Ishikawa (cell line): ENCODE results near the gene PZP.

Experiments used
- CEBPB ChIP-seq: IDR thresholded peaks from 2 replicates; pipeline ENCODE4 v1.6.1; 2012
- CREB1 ChIP-seq: IDR thresholded peaks from 2 replicates; pipeline ENCODE4 v1.6.1; 2012; ENCODE audit warnings: low read depth
- EP300 ChIP-seq: IDR thresholded peaks from 2 replicates; pipeline ENCODE4 v1.6.1; 2012; ENCODE audit warnings: borderline replicate concordance
- REST ChIP-seq: IDR thresholded peaks from 2 replicates; pipeline ENCODE4 v1.6.1; 2012; ENCODE audit warnings: low read depth, mild to moderate bottlenecking
- TAF1 ChIP-seq: IDR thresholded peaks from 2 replicates; pipeline ENCODE4 v1.6.1; 2012; ENCODE audit warnings: low read depth, mild to moderate bottlenecking
- TCF12 ChIP-seq: IDR thresholded peaks from 2 replicates; pipeline ENCODE4 v1.6.1; 2012; ENCODE audit warnings: low read depth
- TEAD4 ChIP-seq: IDR thresholded peaks from 2 replicates; pipeline ENCODE4 v1.6.1; 2012
- USF1 ChIP-seq: IDR thresholded peaks from 2 replicates; pipeline ENCODE4 v1.6.1; 2012
- YY1 ChIP-seq: IDR thresholded peaks from 2 replicates; pipeline ENCODE4 v1.6.1; 2012; ENCODE audit warnings: low read depth
- TF ChIP-seq, protein P1 (sequence below): IDR thresholded peaks from 2 replicates; pipeline ENCODE4 v1.6.1; 2012

DNA sequence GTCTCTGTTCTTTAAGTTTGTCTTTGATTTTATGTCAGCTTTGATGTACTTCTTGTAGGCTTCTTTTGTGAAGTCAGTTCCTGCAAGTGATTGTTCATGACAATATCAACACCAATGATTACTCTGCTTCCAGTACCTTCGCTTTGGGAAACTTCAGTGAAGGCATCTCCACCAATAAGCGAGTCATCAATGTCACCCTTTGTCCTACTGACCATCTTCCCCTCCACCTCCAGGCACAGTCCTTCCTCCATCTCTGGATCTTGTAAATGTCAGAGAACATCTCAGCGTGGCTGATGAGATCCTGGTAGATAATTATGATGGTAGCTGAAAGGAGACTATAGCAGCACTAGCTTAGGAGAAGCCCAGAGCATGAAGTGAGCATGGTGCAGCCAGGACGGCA lies 52.1 kb downstream of the PZP start:
- TF ChIP-seq TAF1 (no peak), CEBPB (no peak), TCF12 (no peak), CREB1 (no peak), TEAD4 (no peak), USF1 (no peak), YY1 (no peak), REST (no peak), EP300 (no peak)
- TF ChIP-seq, protein P1, sequence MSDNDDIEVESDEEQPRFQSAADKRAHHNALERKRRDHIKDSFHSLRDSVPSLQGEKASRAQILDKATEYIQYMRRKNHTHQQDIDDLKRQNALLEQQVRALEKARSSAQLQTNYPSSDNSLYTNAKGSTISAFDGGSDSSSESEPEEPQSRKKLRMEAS: no peak
